Right lobe of liver (tissue), 6 donors: ENCODE measurements around the gene MN1. TPM values are rescaled to one million over a fixed set of nuclear protein-coding genes. Genes with fewer than 3 reads are reported as not detected.

ENCODE experiments used
- ATAC-seq, 4 donors: fragments of 200-7000 bp; cut with Tn5 transposase; one replicate each; pipeline ENCODE4 v1.9.1; 2020; ENCODE audit warnings: mild to moderate bottlenecking in 4 of 4, moderate library complexity in 4 of 4
- DNase-seq, 3 donors: peaks; one replicate each; pipeline ENCODE4 v3.0.0-alpha.2; 2020
- H3K27ac ChIP-seq, 3 donors: fragments of 200-600 bp; one replicate each; pipeline ENCODE4 v1.8.0; 2022
- H3K27me3 ChIP-seq, 2 donors: fragments of 200-600 bp; one replicate each; pipeline ENCODE4 v1.8.0; 2022
- H3K36me3 ChIP-seq, 4 donors: fragments of 200-600 bp; sonication (generic) in 1 of 4; one replicate each; pipeline versions ENCODE4 v1.5.1 to v1.8.0; 2017 to 2022; ENCODE audit warnings: control low read depth in 1 of 4
- H3K4me1 ChIP-seq, 4 donors: fragments of 200-600 bp; sonication (generic) in 1 of 4; one replicate each; pipeline versions ENCODE4 v1.5.1 to v1.8.0; 2017 to 2022; ENCODE audit warnings: control low read depth in 1 of 4
- H3K4me3 ChIP-seq, 3 donors: fragments of 200-600 bp; one replicate each; pipeline ENCODE4 v1.8.0; 2022
- H3K9me3 ChIP-seq, 4 donors: fragments of 200-600 bp; sonication (generic) in 1 of 4; one replicate each; pipeline versions ENCODE4 v1.5.1 to v1.8.0; 2017 to 2022; ENCODE audit warnings: control low read depth in 1 of 4
- POLR2A ChIP-seq: fragments of 450-650 bp; IDR thresholded peaks from one replicate; pipeline ENCODE4 v1.6.1; 2017; ENCODE audit warnings: antibody characterized with exemption, mild to moderate bottlenecking
- WGBS: methylation state at CpG from one replicate; pipeline ENCODE4 v1.1.6; 2018; ENCODE audit warnings: low coverage, low lambda C conversion rate; ENCODE audit not compliant: insufficient coverage; ENCODE audit errors: missing lambda C conversion rate; 5-methylcytosine and 5-hydroxymethylcytosine counted together
- intact Hi-C, 2 donors: fragments of 100-400 bp; cut with DNase I; formaldehyde crosslinking; loops; one replicate each; pipeline versions ENCODE4 v1.11.2 to v1.14.1; 2022
- total RNA-seq, 6 experiments: library from RNA; depleted of rRNA in 2 of 6; stranded (reverse); fragments of >200 nt in 2 of 6; fragmentation: NEBNext Ultra II Directional in 3 of 6; extraction: Animal tissue kit (Norgen Biotek cat#: 25700) in 3 of 6; gene quantifications; one replicate each; pipeline versions ENCODE4 v1.1.0 to v1.2.4, GENCODE V29; 2016 to 2023
- TF ChIP-seq, protein P1 (sequence below), 4 donors: fragments of 200-600 bp in 3 of 4; fragments of 450-650 bp in 1 of 4; IDR thresholded peaks; one replicate each; pipeline versions ENCODE4 v1.5.1 to v1.8.0; 2016 to 2022; ENCODE audit warnings: antibody characterized with exemption in 4 of 4, mild to moderate bottlenecking in 2 of 4
- donor health status: DM: no; HTN: yes; CAD: no.
- donor health status: DM: no; HTN: no; CAD: no.
- donor health status: DM: no; HTN: no; CAD: no.
- donor health status: DM: no; HTN: yes; CAD: no.
- donor health status: DM: no; HTN: yes; CAD: no.

The MN1 gene
- total RNA-seq, 6 experiments from 2014 or later: 0.10 to 0.77 (median 0.46) TPM

DNA sequence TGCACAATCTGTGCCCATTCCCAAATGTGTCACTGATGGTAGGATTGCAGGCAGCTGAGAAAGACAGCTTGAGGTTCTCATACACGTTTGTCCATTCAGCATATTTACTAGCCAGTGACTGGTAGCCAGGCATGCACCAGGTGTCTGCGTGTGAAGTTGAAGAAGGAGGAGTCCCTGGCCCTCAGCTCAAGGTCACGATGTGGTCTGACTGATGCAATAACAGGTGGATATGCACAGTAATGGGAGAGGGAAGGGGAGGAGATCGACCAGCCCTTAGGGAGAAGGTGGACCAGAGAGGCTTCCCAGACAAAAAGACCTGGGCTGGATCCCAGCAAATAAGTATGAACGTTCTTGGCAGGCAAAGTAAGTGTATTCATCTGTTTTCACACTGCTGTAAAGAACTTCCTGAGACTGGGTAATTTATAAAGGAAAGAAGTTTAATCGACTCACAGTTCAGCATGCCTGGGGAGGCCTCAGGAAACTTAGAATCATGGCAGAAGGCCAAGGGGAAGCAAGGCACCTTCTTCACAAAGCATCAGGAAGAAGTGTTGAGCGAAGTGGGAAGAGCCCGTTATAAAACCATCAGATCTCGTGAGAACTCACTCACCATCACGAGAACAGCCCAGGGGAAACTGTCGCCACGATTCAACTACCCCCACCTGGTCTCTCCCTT lies 96.0 kb downstream of the MN1 start:
- TF ChIP-seq, protein P1, sequence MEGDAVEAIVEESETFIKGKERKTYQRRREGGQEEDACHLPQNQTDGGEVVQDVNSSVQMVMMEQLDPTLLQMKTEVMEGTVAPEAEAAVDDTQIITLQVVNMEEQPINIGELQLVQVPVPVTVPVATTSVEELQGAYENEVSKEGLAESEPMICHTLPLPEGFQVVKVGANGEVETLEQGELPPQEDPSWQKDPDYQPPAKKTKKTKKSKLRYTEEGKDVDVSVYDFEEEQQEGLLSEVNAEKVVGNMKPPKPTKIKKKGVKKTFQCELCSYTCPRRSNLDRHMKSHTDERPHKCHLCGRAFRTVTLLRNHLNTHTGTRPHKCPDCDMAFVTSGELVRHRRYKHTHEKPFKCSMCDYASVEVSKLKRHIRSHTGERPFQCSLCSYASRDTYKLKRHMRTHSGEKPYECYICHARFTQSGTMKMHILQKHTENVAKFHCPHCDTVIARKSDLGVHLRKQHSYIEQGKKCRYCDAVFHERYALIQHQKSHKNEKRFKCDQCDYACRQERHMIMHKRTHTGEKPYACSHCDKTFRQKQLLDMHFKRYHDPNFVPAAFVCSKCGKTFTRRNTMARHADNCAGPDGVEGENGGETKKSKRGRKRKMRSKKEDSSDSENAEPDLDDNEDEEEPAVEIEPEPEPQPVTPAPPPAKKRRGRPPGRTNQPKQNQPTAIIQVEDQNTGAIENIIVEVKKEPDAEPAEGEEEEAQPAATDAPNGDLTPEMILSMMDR (IDR thresholded peaks at IDR 0.05): no peak
- TF ChIP-seq POLR2A: no peak
- Histone ChIP-seq H3K4me3 (no peak overlapping the region), H3K4me1 (no peaks in the 10 kb centered on the region), H3K27ac (no peak overlapping the region), H3K27me3 (no peaks in the 10 kb centered on the region), H3K36me3 (no peaks in the 10 kb centered on the region), H3K9me3 (no peaks in the 10 kb centered on the region)
- ATAC-seq (no peak), DNase-seq (no peak)
- intact Hi-C loops: no loop called here
- 52% methylated on average over 12 of the region's 12 CpGs for WGBS

DNA sequence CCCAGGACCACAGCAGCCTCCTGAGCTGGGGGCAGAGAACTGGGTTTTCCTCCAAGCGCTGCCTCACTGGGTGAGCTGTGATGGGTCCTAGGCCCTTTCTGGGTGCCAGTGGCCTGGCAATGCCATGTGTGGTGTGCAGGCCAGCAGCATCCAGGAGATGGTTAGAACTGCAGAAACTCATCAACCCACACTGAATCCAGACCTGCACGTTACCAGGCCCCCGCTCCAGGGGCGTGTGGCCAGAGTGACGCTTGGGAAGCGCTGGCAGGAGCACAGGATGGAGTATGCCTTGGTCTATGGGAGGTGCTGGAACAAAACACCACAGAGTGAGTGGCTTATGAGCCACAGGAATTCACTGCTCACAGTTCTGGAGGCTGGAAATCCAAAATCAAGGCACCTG lies 97.0 kb downstream of the MN1 start:
- no peaks in the 10 kb centered on the region for H3K4me1 ChIP-seq
- 80% methylated on average over 2 of the region's 6 CpGs for WGBS
- H3K36me3 ChIP-seq: no peaks in the 10 kb centered on the region
- ATAC-seq (no peak), DNase-seq (no peak)
- H3K27ac ChIP-seq: no peak overlapping the region
- TF ChIP-seq, protein P1 (IDR thresholded peaks at IDR 0.05): no peak
- TF ChIP-seq POLR2A: no peak
- no peaks in the 10 kb centered on the region for H3K27me3 ChIP-seq
- H3K9me3 ChIP-seq: no peaks in the 10 kb centered on the region
- intact Hi-C loops: no loop called here
- H3K4me3 ChIP-seq: no peak overlapping the region

DNA sequence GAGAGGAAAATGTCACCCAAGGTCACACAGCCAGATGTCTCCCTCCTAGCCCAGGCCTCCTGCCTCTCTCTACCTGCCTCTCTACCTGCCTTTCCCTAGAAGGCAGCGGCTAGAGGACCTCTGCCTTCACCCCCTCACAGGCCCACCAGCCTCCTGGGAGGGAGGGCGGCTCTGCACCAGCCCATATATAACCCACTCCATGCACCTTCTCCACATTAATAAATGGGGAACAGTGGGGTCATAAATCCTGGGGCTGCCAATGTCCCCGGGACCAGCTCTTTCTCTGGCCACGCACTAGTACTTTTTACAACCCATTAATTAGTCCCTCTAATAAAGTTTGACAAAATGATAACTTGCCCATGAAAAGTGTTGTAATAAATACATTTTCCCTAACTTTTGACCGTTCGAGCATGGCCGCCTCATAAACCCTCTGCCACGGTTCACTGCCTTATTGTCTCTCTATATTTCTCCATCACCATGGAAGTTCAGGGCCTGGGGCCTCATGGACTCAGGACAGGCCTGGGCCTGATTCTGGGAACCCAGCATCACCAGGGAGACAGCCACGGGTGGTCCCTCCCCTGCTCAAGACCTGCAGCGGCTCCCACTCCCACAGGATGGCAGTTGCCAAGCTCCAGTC lies 102.1 kb downstream of the MN1 start:
- DNase-seq: no peak
- H3K27ac ChIP-seq: no peak overlapping the region
- intact Hi-C loops: no loop called here
- no peak for ATAC-seq
- no peak overlapping the region for H3K4me3 ChIP-seq
- 71% methylated on average over 9 of the region's 10 CpGs for WGBS
- TF ChIP-seq, protein P1 (IDR thresholded peaks at IDR 0.05): no peak
- TF ChIP-seq POLR2A: no peak
- no peaks in the 10 kb centered on the region for H3K36me3 ChIP-seq
- no peaks in the 10 kb centered on the region for H3K4me1 ChIP-seq
- no peaks in the 10 kb centered on the region for H3K27me3 ChIP-seq
- H3K9me3 ChIP-seq: no peaks in the 10 kb centered on the region

DNA sequence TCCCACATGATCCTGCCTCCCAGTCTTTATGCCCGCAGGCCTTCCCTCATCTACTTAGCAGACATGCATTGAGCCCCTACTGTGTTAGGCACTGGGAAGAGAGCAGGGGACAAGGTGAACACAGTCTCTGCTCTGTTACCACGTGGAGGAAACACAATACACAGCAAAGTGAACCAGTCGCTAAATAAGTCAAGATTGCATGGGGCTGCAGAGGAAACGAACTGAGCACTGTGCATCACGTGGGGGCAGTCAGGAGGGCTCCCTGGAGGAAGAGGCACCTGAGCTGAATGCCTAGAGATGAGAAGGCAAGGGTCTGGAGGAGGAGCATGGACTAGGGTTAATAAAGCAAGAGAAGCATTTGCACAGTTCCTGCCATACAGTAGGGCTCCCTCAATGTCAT lies 102.7 kb downstream of the MN1 start:
- TF ChIP-seq, protein P1 (IDR thresholded peaks at IDR 0.05): no peak
- TF ChIP-seq POLR2A: no peak
- intact Hi-C loops: no loop called here
- ATAC-seq: no peak
- DNase-seq: no peak
- no peaks in the 10 kb centered on the region for H3K4me1 ChIP-seq
- 43% methylated on average over 5 of the region's 5 CpGs for WGBS
- H3K36me3 ChIP-seq: no peaks in the 10 kb centered on the region
- no peak overlapping the region for H3K27ac ChIP-seq
- H3K27me3 ChIP-seq: no peaks in the 10 kb centered on the region
- H3K9me3 ChIP-seq: no peaks in the 10 kb centered on the region
- H3K4me3 ChIP-seq: no peak overlapping the region

Other genes starting within 250 kb of the MN1 start
- gene PITPNB, start 117.5 kb upstream of the MN1 start, total RNA-seq: 10 to 100 TPM; 28.7 to 60.6 (median 37.6) TPM